ENCODE results near the gene STK40.

DNA sequence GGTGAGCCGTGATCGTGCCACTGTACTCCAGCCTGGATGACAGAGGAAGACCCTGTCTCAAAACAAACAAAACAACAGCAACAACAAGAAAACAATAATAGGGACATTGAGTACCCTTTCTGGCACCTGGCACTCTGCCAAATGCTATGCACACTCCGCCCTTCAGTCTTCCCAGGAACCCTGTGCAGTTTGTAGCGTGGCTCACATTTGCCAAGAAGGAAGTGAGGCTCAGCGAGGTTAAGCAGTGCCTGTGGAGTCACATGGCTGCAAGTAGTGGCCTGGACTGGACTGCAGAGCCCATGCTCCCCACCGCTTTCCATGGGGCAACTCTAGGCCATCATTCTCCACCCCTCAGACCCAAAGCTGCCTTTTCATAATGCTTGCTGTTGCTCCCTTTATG lies 57.0 kb downstream of the STK40 start:
- TF ChIP-seq HDGF (IDR thresholded peaks at IDR 0.05) (no peak), ZNF253 (CRISPR knock-in tag; conservative IDR thresholded peaks at IDR 0.05) (no peak), ZNF174 (CRISPR knock-in tag; IDR thresholded peaks at IDR 0.05) (no peak), PTTG1 (tag; IDR thresholded peaks at IDR 0.05; ENCODE audit: low read depth) (no peak), ZBTB43 (CRISPR knock-in tag; IDR thresholded peaks at IDR 0.05) (no peak), TAF9B (IDR thresholded peaks at IDR 0.05; ENCODE audit: partially characterized antibody) (no peak)
- TF ChIP-seq, protein P1, sequence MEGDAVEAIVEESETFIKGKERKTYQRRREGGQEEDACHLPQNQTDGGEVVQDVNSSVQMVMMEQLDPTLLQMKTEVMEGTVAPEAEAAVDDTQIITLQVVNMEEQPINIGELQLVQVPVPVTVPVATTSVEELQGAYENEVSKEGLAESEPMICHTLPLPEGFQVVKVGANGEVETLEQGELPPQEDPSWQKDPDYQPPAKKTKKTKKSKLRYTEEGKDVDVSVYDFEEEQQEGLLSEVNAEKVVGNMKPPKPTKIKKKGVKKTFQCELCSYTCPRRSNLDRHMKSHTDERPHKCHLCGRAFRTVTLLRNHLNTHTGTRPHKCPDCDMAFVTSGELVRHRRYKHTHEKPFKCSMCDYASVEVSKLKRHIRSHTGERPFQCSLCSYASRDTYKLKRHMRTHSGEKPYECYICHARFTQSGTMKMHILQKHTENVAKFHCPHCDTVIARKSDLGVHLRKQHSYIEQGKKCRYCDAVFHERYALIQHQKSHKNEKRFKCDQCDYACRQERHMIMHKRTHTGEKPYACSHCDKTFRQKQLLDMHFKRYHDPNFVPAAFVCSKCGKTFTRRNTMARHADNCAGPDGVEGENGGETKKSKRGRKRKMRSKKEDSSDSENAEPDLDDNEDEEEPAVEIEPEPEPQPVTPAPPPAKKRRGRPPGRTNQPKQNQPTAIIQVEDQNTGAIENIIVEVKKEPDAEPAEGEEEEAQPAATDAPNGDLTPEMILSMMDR (IDR thresholded peaks at IDR 0.05 in 2 of 3, conservative IDR thresholded peaks at IDR 0.05 in 1 of 3; ENCODE audit: insufficient read depth in 2 of 3, low read depth in 1 of 3, low read length in 3 of 3): no peak
- TF ChIP-seq, protein P2, sequence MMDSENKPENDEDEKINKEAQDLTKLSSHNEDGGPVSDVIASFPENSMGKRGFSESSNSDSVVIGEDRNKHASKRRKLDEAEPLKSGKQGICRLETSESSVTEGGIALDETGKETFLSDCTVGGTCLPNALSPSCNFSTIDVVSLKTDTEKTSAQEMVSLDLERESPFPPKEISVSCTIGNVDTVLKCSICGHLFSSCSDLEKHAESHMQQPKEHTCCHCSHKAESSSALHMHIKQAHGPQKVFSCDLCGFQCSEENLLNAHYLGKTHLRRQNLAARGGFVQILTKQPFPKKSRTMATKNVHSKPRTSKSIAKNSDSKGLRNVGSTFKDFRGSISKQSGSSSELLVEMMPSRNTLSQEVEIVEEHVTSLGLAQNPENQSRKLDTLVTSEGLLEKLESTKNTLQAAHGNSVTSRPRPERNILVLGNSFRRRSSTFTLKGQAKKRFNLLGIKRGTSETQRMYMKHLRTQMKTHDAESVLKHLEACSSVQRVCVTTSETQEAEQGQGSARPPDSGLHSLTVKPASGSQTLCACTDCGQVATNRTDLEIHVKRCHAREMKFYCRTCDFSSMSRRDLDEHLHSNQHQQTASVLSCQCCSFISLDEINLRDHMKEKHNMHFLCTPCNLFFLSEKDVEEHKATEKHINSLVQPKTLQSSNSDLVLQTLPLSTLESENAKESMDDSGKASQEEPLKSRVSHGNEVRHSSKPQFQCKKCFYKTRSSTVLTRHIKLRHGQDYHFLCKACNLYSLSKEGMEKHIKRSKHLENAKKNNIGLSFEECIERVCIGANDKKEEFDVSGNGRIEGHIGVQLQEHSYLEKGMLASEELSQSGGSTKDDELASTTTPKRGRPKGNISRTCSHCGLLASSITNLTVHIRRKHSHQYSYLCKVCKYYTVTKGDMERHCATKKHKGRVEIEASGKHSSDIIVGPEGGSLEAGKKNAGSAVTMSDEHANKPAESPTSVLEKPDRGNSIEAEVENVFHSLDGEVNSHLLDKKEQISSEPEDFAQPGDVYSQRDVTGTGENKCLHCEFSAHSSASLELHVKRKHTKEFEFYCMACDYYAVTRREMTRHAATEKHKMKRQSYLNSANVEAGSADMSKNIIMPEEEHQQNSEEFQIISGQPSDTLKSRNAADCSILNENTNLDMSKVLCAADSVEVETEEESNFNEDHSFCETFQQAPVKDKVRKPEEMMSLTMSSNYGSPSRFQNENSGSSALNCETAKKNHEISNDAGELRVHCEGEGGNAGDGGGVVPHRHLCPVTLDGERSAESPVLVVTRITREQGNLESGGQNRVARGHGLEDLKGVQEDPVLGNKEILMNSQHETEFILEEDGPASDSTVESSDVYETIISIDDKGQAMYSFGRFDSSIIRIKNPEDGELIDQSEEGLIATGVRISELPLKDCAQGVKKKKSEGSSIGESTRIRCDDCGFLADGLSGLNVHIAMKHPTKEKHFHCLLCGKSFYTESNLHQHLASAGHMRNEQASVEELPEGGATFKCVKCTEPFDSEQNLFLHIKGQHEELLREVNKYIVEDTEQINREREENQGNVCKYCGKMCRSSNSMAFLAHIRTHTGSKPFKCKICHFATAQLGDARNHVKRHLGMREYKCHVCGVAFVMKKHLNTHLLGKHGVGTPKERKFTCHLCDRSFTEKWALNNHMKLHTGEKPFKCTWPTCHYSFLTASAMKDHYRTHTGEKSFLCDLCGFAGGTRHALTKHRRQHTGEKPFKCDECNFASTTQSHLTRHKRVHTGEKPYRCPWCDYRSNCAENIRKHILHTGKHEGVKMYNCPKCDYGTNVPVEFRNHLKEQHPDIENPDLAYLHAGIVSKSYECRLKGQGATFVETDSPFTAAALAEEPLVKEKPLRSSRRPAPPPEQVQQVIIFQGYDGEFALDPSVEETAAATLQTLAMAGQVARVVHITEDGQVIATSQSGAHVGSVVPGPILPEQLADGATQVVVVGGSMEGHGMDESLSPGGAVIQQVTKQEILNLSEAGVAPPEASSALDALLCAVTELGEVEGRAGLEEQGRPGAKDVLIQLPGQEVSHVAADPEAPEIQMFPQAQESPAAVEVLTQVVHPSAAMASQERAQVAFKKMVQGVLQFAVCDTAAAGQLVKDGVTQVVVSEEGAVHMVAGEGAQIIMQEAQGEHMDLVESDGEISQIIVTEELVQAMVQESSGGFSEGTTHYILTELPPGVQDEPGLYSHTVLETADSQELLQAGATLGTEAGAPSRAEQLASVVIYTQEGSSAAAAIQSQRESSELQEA (IDR thresholded peaks at IDR 0.05; ENCODE audit: low read depth): no peak
